Parathyroid adenoma (tissue), 2 donors: ENCODE results near the gene CUX1.

Source experiments
- H2AFZ ChIP-seq: fragments of 300-600 bp; sonication (generic); one replicate; pipeline ENCODE4 v1.7.0; 2017; ENCODE audit warnings: antibody characterized with exemption, mild to moderate bottlenecking
- H3K27ac ChIP-seq: fragments of 300-600 bp; sonication (generic); one replicate; pipeline ENCODE4 v1.7.0; 2017
- H3K27me3 ChIP-seq: fragments of 300-600 bp; sonication (generic); one replicate; pipeline ENCODE4 v1.7.0; 2017; ENCODE audit warnings: low read length; ENCODE audit not compliant: control insufficient read depth, insufficient read depth
- H3K36me3 ChIP-seq: fragments of 300-600 bp; sonication (generic); one replicate; pipeline ENCODE4 v1.7.0; 2017; ENCODE audit warnings: low read length; ENCODE audit not compliant: control insufficient read depth, insufficient read depth
- H3K4me1 ChIP-seq: fragments of 300-600 bp; sonication (generic); one replicate; pipeline ENCODE4 v1.7.0; 2017; ENCODE audit warnings: control low read depth
- H3K4me2 ChIP-seq: fragments of 300-600 bp; sonication (generic); one replicate; pipeline ENCODE4 v1.7.0; 2017; ENCODE audit warnings: low read length
- H3K4me3 ChIP-seq: fragments of 300-600 bp; sonication (generic); one replicate; pipeline ENCODE4 v1.7.0; 2017; ENCODE audit warnings: low read depth, low read length
- H3K79me2 ChIP-seq: fragments of 300-600 bp; sonication (generic); one replicate; pipeline ENCODE4 v1.7.0; 2017; ENCODE audit warnings: control low read depth
- H3K9ac ChIP-seq: fragments of 300-600 bp; sonication (generic); one replicate; pipeline ENCODE4 v1.7.0; 2017; ENCODE audit warnings: mild to moderate bottlenecking
- H3K9me3 ChIP-seq: fragments of 300-600 bp; sonication (generic); one replicate; pipeline ENCODE4 v1.7.0; 2017; ENCODE audit warnings: low read length; ENCODE audit not compliant: control insufficient read depth
- CTCF ChIP-seq: fragments of 300-600 bp; sonication (generic); IDR thresholded peaks from one replicate; pipeline ENCODE4 v1.7.0; 2017; ENCODE audit warnings: antibody characterized with exemption, mild to moderate bottlenecking
- donor health status: primary hyperparathyroidism.

The CUX1 gene

GRCh38 chr7:101950450-101951119 is 133.2 kb downstream of the CUX1 start:
- Histone ChIP-seq H3K4me2 (no peak overlapping the region), H3K4me3 (no peak overlapping the region), H3K4me1 (peaks cover 4% of the 10 kb centered on the region), H3K79me2 (peaks cover 53% of the 10 kb centered on the region), H3K9me3 (no peaks in the 10 kb centered on the region), H3K27me3 (no peaks in the 10 kb centered on the region), H3K9ac (no peak overlapping the region), H3K36me3 (no peaks in the 10 kb centered on the region), H3K27ac (no peak overlapping the region), H2AFZ (no peak overlapping the region)
- no peak for TF ChIP-seq CTCF

GRCh38 chr7:101951757-101952156 is 134.3 kb downstream of the CUX1 start:
- peaks cover 4% of the 10 kb centered on the region for H3K4me1 ChIP-seq
- no peak for TF ChIP-seq CTCF
- no peak overlapping the region for H3K27ac ChIP-seq

GRCh38 chr7:101952355-101953247 is 135.2 kb downstream of the CUX1 start:
- Histone ChIP-seq H3K4me3 (no peak overlapping the region), H2AFZ (no peak overlapping the region), H3K79me2 (peaks cover 45% of the 10 kb centered on the region), H3K27me3 (no peaks in the 10 kb centered on the region), H3K4me2 (no peak overlapping the region), H3K9me3 (no peaks in the 10 kb centered on the region), H3K27ac (no peak overlapping the region), H3K9ac (no peak overlapping the region), H3K36me3 (no peaks in the 10 kb centered on the region), H3K4me1 (peaks cover 4% of the 10 kb centered on the region)
- no peak for TF ChIP-seq CTCF

More at GRCh38 chr7:101951757-101952156, 134.3 kb downstream of the CUX1 start:
- Histone ChIP-seq H3K9ac (no peak overlapping the region), H2AFZ (no peak overlapping the region), H3K36me3 (no peaks in the 10 kb centered on the region), H3K9me3 (no peaks in the 10 kb centered on the region), H3K79me2 (peaks cover 45% of the 10 kb centered on the region), H3K4me2 (no peak overlapping the region), H3K27me3 (no peaks in the 10 kb centered on the region), H3K4me3 (no peak overlapping the region)

- no peak overlapping the region for H3K4me3 ChIP-seq
- no peak for TF ChIP-seq CTCF
Observed at GRCh38 chr7:101953248-101953819, 135.9 kb downstream of the CUX1 start.

More at GRCh38 chr7:101953248-101953819, 135.9 kb downstream of the CUX1 start:
- Histone ChIP-seq H2AFZ (no peak overlapping the region), H3K27ac (no peak overlapping the region), H3K9me3 (no peaks in the 10 kb centered on the region), H3K9ac (no peak overlapping the region), H3K4me2 (no peak overlapping the region), H3K36me3 (no peaks in the 10 kb centered on the region), H3K4me1 (peaks cover 4% of the 10 kb centered on the region), H3K27me3 (no peaks in the 10 kb centered on the region), H3K79me2 (peaks cover 41% of the 10 kb centered on the region)
